Sigmoid colon (tissue), 7 donors: Measurements from ENCODE around the gene SH3TC1. TPM values are rescaled to one million over a fixed set of nuclear protein-coding genes. Genes with fewer than 3 reads are reported as not detected.

Source experiments
- DNase-seq: peaks from one replicate; pipeline ENCODE4 v3.0.0-alpha.2; 2019
- H3K27ac ChIP-seq, 4 donors: fragments of 200-600 bp; sonication (generic); one replicate each; pipeline ENCODE4 v1.5.1; 2016 to 2019; ENCODE audit warnings: mild to moderate bottlenecking in 1 of 4
- H3K27me3 ChIP-seq, 3 donors: fragments of 200-600 bp; sonication (generic); one replicate each; pipeline ENCODE4 v1.5.1; 2019; ENCODE audit warnings: mild to moderate bottlenecking in 1 of 3
- H3K36me3 ChIP-seq, 4 donors: fragments of 200-600 bp; sonication (generic); one replicate each; pipeline ENCODE4 v1.5.1; 2016 to 2019
- H3K4me1 ChIP-seq, 4 donors: fragments of 200-600 bp; sonication (generic); one replicate each; pipeline ENCODE4 v1.5.1; 2017 to 2019
- H3K4me3 ChIP-seq, 4 donors: fragments of 200-600 bp; sonication (generic); one replicate each; pipeline ENCODE4 v1.5.1; 2017 to 2019; ENCODE audit warnings: mild to moderate bottlenecking in 2 of 4, moderate library complexity in 1 of 4
- H3K9me3 ChIP-seq, 4 donors: fragments of 200-600 bp in 3 of 4; sonication (generic) in 3 of 4; one replicate each; pipeline versions ENCODE4 v1.5.1 to v1.6.1; 2013 to 2019
- CTCF ChIP-seq, 4 experiments: fragments of 450-650 bp in 3 of 4; fragments of 200-600 bp in 1 of 4; IDR thresholded peaks; one replicate each; pipeline ENCODE4 v1.5.1; 2016 to 2019; ENCODE audit warnings: antibody characterized with exemption in 4 of 4, mild to moderate bottlenecking in 3 of 4, moderate library complexity in 2 of 4
- EP300 ChIP-seq, 4 donors: sonication (generic); formaldehyde crosslinking; IDR thresholded peaks; one replicate each; pipeline ENCODE4 v1.6.1; 2017; ENCODE audit warnings: antibody characterized with exemption in 4 of 4
- POLR2A ChIP-seq, 2 donors: fragments of 450-650 bp; IDR thresholded peaks; one replicate each; pipeline ENCODE4 v1.6.1; 2016; ENCODE audit warnings: antibody characterized with exemption in 2 of 2, mild to moderate bottlenecking in 2 of 2, moderate library complexity in 2 of 2
- POLR2AphosphoS5 ChIP-seq, 4 donors: sonication (generic); formaldehyde crosslinking; IDR thresholded peaks; one replicate each; pipeline ENCODE4 v1.6.1; 2017; ENCODE audit warnings: antibody characterized with exemption in 4 of 4
- WGBS, 2 donors: extraction: QIAGEN DNeasy Blood & Tissue Kit; methylation state at CpG; one replicate each; pipeline ENCODE4 v1.1.7; 2013; 5-methylcytosine and 5-hydroxymethylcytosine counted together
- intact Hi-C: fragments of 100-400 bp; cut with DNase I; formaldehyde crosslinking; loops from one replicate; pipeline ENCODE4 v1.15.1; 2023
- polyA plus RNA-seq, 3 donors: library from polyadenylated mRNA; stranded (reverse); fragments of 200-250 nt; gene quantifications; one replicate each; pipeline ENCODE4 v1.2.3, GENCODE V29; 2013
- total RNA-seq, 4 donors: library from RNA; depleted of rRNA; stranded (reverse); fragments of >200 nt; gene quantifications; one replicate each; pipeline ENCODE4 v1.1.0, GENCODE V29; 2016
- donor health status: healthy with polysubstance abuse.
- donor health status: Bipolar disorder and iron deficiency.
- donor health status: healthy.

The SH3TC1 gene
- total and polyA plus RNA-seq, 7 donors = 3.0 to 24.4 (median 7.8) TPM

- Histone ChIP-seq H3K27me3 (no peaks in the 10 kb centered on the region), H3K27ac (no peak overlapping the region), H3K36me3 (no peaks in the 10 kb centered on the region), H3K4me3 (no peak overlapping the region), H3K9me3 (no peaks in the 10 kb centered on the region), H3K4me1 (no peaks in the 10 kb centered on the region)
- no peak for DNase-seq
- WGBS, 2 donors = 52 to 72% methylated on average over 3 of the region's 3 CpGs
- intact Hi-C loops = no loop called here
- TF ChIP-seq EP300 (IDR thresholded peaks at IDR 0.05) (no peak), POLR2AphosphoS5 (IDR thresholded peaks at IDR 0.05) (no peak), CTCF (IDR thresholded peaks at IDR 0.05) (no peak), POLR2A (IDR thresholded peaks at IDR 0.05) (no peak)
Observed at GRCh38 chr4:8250227-8250626, 51.1 kb downstream of the SH3TC1 start.

- H3K9me3 ChIP-seq = no peaks in the 10 kb centered on the region
- no peak overlapping the region for H3K4me3 ChIP-seq
- no peaks in the 10 kb centered on the region for H3K36me3 ChIP-seq
- 80 to 82% methylated on average over 7 of the region's 7 CpGs for WGBS, 2 donors
- no peaks in the 10 kb centered on the region for H3K27me3 ChIP-seq
- intact Hi-C loops = no loop called here
- no peak overlapping the region for H3K27ac ChIP-seq
- peaks cover 0 to under 1% (median 0%) of the 10 kb centered on the region in 4 donors for H3K4me1 ChIP-seq
- TF ChIP-seq POLR2AphosphoS5 (IDR thresholded peaks at IDR 0.05) = no peak
- no peak for TF ChIP-seq EP300 (IDR thresholded peaks at IDR 0.05)
- TF ChIP-seq POLR2A (IDR thresholded peaks at IDR 0.05) = no peak
- TF ChIP-seq CTCF (IDR thresholded peaks at IDR 0.05) = no peak
- DNase-seq = no peak
Observed at GRCh38 chr4:8250637-8251036, 51.5 kb downstream of the SH3TC1 start.

GRCh38 chr4:8251110-8251883 is 52.2 kb downstream of the SH3TC1 start:
- 84 to 88% methylated on average over 24 of the region's 24 CpGs for WGBS, 2 donors
- Histone ChIP-seq H3K27me3 (no peaks in the 10 kb centered on the region), H3K4me1 (peaks cover 0 to 5% (median 0%) of the 10 kb centered on the region in 4 donors), H3K36me3 (no peaks in the 10 kb centered on the region), H3K9me3 (no peaks in the 10 kb centered on the region), H3K4me3 (no peak overlapping the region), H3K27ac (no peak overlapping the region)
- intact Hi-C loops = no loop called here
- DNase-seq = no peak
- TF ChIP-seq POLR2AphosphoS5 (IDR thresholded peaks at IDR 0.05) (no peak), EP300 (IDR thresholded peaks at IDR 0.05) (no peak), POLR2A (IDR thresholded peaks at IDR 0.05) (no peak), CTCF (IDR thresholded peaks at IDR 0.05) (no peak)

- Histone ChIP-seq H3K4me1 (peaks cover 0 to 5% (median 0%) of the 10 kb centered on the region in 4 donors), H3K27me3 (no peaks in the 10 kb centered on the region), H3K4me3 (no peak overlapping the region), H3K9me3 (no peaks in the 10 kb centered on the region), H3K36me3 (no peaks in the 10 kb centered on the region), H3K27ac (no peak overlapping the region)
- intact Hi-C loops = no loop called here
- TF ChIP-seq EP300 (IDR thresholded peaks at IDR 0.05) (no peak), CTCF (IDR thresholded peaks at IDR 0.05) (no peak), POLR2A (IDR thresholded peaks at IDR 0.05) (no peak), POLR2AphosphoS5 (IDR thresholded peaks at IDR 0.05) (no peak)
- DNase-seq = no peak
- 77 to 78% methylated on average over 23 of the region's 23 CpGs for WGBS, 2 donors
Observed at GRCh38 chr4:8252301-8253173, 53.4 kb downstream of the SH3TC1 start.
